HL-60 (cell line): ENCODE results near the gene FBLN5.

ENCODE experiments used
- DNase-seq, 2 experiments: peaks; one replicate each; pipeline ENCODE4 v3.0.0-alpha.2; 2010 to 2020; ENCODE audit warnings: low read depth in 1 of 2, low spot score in 1 of 2
- H3K27ac ChIP-seq: fragments of 250-450 bp; sonication (Bioruptor Pico); replicated peaks from 2 replicates; pipeline ENCODE4 v1.5.1; 2020; ENCODE audit warnings: mild to moderate bottlenecking, moderate library complexity
- H3K27me3 ChIP-seq: fragments of 250-450 bp; sonication (Bioruptor Pico); 2 replicates; pipeline ENCODE4 v1.5.1; 2021; ENCODE audit warnings: mild to moderate bottlenecking, moderate library complexity; ENCODE audit not compliant: insufficient read depth, poor library complexity, severe bottlenecking
- H3K4me3 ChIP-seq: replicated peaks from 2 replicates; pipeline ENCODE4 v1.5.1; 2011; ENCODE audit warnings: mild to moderate bottlenecking, control low read depth, low read length; ENCODE audit not compliant: insufficient read depth
- GABPA ChIP-seq: IDR thresholded peaks from 2 replicates; pipeline ENCODE4 v1.6.1; 2012; ENCODE audit warnings: low read depth
- POLR2AphosphoS5 ChIP-seq: IDR thresholded peaks from 2 replicates; pipeline ENCODE4 v1.6.1; 2012; ENCODE audit warnings: low read depth
- SPI1 ChIP-seq: IDR thresholded peaks from 2 replicates; pipeline ENCODE4 v1.6.1; 2012; ENCODE audit warnings: low read depth, mild to moderate bottlenecking, borderline replicate concordance
- TF ChIP-seq, protein P1 (sequence below): IDR thresholded peaks from one replicate; pipeline ENCODE4 v1.5.1; 2011; ENCODE audit warnings: low read length, control low read depth, inconsistent platforms; ENCODE audit not compliant: insufficient read depth
- TF ChIP-seq, protein P2 (sequence below): IDR thresholded peaks from 2 replicates; pipeline ENCODE4 v1.6.1; 2012; ENCODE audit warnings: low read depth; ENCODE audit not compliant: insufficient replicate concordance

The FBLN5 gene

DNA sequence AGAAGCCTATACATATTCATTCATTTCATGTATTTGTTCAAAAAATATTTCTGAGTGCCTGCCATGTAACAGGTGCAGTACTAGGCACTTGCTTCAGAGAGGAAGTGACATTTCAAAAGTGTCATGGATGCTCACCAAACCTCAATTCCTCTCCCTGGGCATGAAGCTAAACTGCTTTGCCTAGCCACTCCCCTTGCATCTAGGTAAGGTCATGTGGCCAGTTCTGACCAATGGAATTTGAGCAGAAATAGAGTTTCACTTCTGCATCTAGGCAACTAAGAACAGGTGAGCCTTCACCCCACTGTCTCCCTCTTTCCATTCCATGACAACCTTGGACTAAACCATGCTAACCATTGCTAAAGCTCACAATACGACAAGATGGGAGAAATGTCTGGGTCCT lies 107.7 kb downstream of the FBLN5 start:
- peaks cover 32% of the 10 kb centered on the region for H3K27me3 ChIP-seq
- no peak overlapping the region for H3K27ac ChIP-seq
- DNase-seq, result peak in 1 of 2 experiments; percentile 12
- H3K4me3 ChIP-seq, result no peak overlapping the region
- peak; percentile 18; the same call in 1 of the 2 replicates for TF ChIP-seq SPI1
- TF ChIP-seq GABPA, result no peak
- TF ChIP-seq, protein P1, sequence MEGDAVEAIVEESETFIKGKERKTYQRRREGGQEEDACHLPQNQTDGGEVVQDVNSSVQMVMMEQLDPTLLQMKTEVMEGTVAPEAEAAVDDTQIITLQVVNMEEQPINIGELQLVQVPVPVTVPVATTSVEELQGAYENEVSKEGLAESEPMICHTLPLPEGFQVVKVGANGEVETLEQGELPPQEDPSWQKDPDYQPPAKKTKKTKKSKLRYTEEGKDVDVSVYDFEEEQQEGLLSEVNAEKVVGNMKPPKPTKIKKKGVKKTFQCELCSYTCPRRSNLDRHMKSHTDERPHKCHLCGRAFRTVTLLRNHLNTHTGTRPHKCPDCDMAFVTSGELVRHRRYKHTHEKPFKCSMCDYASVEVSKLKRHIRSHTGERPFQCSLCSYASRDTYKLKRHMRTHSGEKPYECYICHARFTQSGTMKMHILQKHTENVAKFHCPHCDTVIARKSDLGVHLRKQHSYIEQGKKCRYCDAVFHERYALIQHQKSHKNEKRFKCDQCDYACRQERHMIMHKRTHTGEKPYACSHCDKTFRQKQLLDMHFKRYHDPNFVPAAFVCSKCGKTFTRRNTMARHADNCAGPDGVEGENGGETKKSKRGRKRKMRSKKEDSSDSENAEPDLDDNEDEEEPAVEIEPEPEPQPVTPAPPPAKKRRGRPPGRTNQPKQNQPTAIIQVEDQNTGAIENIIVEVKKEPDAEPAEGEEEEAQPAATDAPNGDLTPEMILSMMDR, result no peak

DNA sequence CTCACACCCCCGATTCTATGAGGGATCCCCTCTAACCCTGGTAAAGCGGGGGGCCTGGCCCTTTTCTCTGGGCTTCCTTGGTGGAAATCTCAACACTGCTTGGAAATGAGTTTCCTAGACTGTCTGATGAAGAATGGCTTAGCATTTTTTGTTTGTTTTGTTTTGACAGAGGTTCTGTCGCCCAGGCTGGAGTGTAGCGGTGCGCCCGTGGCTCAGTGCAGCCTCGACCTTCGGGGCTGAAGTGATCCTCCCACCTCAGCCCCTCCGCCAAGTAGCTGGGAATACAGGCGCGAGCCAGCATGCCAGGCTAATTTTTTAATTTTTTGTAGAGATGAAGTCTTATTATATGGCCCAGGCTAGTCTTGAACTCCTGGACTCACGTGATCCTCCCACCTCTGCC lies 110.4 kb downstream of the FBLN5 start:
- H3K27ac ChIP-seq, result no peak overlapping the region
- no peak for DNase-seq
- TF ChIP-seq GABPA (no peak), SPI1 (no peak), POLR2AphosphoS5 (no peak)
- no peak overlapping the region; the same call in 1 of the 2 replicates for H3K4me3 ChIP-seq
- H3K27me3 ChIP-seq, result peaks cover 47% of the 10 kb centered on the region

DNA sequence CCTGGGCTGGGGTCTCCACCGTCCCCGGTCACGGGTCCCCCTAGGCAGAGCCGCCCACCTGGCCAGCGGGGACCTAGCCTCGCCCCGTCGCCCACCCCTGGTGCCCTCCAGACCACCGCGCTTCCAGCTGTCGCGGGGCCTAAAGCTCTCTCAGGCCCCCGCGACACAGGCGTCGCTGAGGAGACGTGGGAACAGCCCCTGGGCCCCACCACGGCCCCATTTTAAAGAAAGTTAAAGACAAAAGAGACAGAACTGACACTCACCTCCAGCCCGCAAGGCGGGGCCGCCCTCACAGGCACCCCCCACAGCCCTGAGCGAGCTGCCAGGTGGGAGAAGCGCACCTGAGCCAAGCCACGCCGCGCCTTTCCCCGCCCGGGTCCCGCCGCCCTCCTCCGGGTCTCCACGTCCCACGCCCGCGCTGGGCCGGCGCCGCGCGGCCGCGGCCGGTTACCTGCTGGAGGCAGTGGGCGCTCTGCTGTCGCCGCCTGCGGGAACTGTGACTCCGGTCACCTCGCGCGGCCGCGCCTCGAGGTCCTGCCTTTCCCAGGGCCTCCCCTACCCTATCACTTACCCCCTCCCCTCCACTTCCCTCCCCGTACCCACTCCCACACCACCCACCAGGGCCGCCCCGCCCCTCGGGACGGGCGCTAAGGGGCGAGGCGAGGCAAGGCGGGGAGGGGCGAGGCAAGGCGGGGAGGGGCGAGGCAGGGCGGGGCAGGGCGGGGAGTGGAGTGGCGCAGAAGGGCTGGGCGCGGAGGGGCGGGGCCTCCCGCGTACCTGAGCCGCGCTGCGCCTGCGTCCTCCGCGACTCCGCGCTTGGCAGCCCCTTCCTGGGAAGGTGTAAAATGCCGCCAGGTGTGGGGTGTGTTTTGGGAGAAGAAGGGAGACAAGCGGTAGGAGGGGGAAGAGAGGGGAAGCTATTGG lies 111.3 kb downstream of the FBLN5 start:
- no peak for DNase-seq
- Histone ChIP-seq H3K4me3 (peak overlapping the region; percentile 28), H3K27me3 (peaks cover 47% of the 10 kb centered on the region), H3K27ac (no peak overlapping the region)
- TF ChIP-seq GABPA, result no peak
- TF ChIP-seq, protein P1, result no peak
- TF ChIP-seq SPI1, result no peak
- TF ChIP-seq, protein P2, sequence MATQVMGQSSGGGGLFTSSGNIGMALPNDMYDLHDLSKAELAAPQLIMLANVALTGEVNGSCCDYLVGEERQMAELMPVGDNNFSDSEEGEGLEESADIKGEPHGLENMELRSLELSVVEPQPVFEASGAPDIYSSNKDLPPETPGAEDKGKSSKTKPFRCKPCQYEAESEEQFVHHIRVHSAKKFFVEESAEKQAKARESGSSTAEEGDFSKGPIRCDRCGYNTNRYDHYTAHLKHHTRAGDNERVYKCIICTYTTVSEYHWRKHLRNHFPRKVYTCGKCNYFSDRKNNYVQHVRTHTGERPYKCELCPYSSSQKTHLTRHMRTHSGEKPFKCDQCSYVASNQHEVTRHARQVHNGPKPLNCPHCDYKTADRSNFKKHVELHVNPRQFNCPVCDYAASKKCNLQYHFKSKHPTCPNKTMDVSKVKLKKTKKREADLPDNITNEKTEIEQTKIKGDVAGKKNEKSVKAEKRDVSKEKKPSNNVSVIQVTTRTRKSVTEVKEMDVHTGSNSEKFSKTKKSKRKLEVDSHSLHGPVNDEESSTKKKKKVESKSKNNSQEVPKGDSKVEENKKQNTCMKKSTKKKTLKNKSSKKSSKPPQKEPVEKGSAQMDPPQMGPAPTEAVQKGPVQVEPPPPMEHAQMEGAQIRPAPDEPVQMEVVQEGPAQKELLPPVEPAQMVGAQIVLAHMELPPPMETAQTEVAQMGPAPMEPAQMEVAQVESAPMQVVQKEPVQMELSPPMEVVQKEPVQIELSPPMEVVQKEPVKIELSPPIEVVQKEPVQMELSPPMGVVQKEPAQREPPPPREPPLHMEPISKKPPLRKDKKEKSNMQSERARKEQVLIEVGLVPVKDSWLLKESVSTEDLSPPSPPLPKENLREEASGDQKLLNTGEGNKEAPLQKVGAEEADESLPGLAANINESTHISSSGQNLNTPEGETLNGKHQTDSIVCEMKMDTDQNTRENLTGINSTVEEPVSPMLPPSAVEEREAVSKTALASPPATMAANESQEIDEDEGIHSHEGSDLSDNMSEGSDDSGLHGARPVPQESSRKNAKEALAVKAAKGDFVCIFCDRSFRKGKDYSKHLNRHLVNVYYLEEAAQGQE, result no peak
- TF ChIP-seq POLR2AphosphoS5, result no peak

DNA sequence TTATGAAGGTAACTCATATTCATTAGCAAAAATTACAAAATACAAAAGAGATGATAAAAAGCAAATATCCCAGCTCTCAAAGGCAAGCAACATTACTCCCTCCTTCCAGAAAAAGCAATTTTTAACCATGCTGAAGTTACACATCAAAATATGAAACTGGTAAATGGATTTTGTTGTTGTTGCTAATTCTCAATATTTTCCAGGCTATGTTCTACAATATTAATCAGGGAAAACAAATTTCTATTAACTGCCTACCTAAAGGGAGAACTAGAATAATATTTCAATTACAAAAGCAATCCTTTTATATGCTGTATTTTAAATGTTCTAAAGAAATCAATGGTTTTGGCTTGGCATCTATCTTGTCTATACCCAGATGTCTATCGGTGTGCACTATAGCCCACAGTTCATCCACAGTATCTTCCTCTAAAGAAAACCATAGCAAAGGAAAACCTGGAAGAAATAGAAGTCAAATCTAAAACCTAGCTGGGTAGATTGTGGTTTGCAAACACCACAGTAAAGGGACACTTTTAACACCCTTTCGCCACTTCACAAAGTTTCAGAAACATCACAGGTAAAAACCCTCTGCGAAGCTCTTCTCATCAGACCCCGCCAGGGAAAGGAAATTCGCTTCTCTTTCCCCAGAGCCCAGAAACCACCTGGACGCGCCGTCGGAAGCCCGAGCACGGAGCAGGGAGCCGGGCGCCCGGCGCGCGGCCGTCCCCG lies 112.1 kb downstream of the FBLN5 start:
- no peak overlapping the region for H3K27ac ChIP-seq
- peaks cover 47% of the 10 kb centered on the region for H3K27me3 ChIP-seq
- TF ChIP-seq GABPA, result no peak
- TF ChIP-seq, protein P1, result no peak
- TF ChIP-seq POLR2AphosphoS5, result no peak
- no peak for TF ChIP-seq SPI1
- TF ChIP-seq, protein P2, result no peak
- no peak for DNase-seq
- no peak overlapping the region for H3K4me3 ChIP-seq
